ENCODE results near the gene LRRC27. TPM values are rescaled to one million over a fixed set of nuclear protein-coding genes. Genes with fewer than 3 reads are reported as not detected.

Gene LRRC27
- total RNA-seq, 1 experiment from 2014 or later = 4.1 TPM

- TF ChIP-seq TCF7L2 (IDR thresholded peaks at IDR 0.05; ENCODE audit: borderline replicate concordance, extremely low read depth, insufficient read depth, insufficient read length) (no peak), CEBPB (IDR thresholded peaks at IDR 0.05; ENCODE audit: low read depth) (no peak), ZBTB33 (IDR thresholded peaks at IDR 0.05; ENCODE audit: extremely low read depth, insufficient replicate concordance, low read length) (no peak), JUND (IDR thresholded peaks at IDR 0.05) (no peak), SP1 (IDR thresholded peaks at IDR 0.05; ENCODE audit: low read depth) (no peak), RAD21 (IDR thresholded peaks at IDR 0.05; ENCODE audit: low read depth) (no peak), ZNF274 (IDR thresholded peaks at IDR 0.05; ENCODE audit: low read depth, low read length) (no peak), EZH2phosphoT487 (IDR thresholded peaks at IDR 0.05; ENCODE audit: borderline replicate concordance) (no peak)
These were observed 37.7 kb downstream of the LRRC27 start (continued) for GRCh38 chr10:132369636-132370185.

- Histone ChIP-seq H3K9me2 (ENCODE audit: insufficient read depth) (no peaks in the 10 kb centered on the region), H3K36me3 (ENCODE audit: control insufficient read depth in 1 of 2, insufficient read depth in 2 of 2, low read length in 2 of 2) (no peaks in the 10 kb centered on the region), H3K27ac (ENCODE audit: low read depth, low read length) (no peak overlapping the region), H3K27me3 (ENCODE audit: insufficient read depth, low read length) (no peaks in the 10 kb centered on the region), H2AFZ (ENCODE audit: low read depth, low read length, poor library complexity, severe bottlenecking) (no peak overlapping the region), H3K4me1 (ENCODE audit: control insufficient read depth in 1 of 2, insufficient read depth in 2 of 2, low read length in 2 of 2) (peaks cover 3 to 6% of the 10 kb centered on the region in 2 experiments; a peak in 3 of 4 replicates), H3K9me3 (ENCODE audit: control insufficient read depth in 1 of 2, insufficient read depth in 1 of 2, low read depth in 1 of 2, low read length in 2 of 2) (no peaks in the 10 kb centered on the region), H3K4me3 (replicated peaks in 1 of 2; ENCODE audit: low read depth in 1 of 2, low read length in 2 of 2) (no peak overlapping the region), H3K79me2 (ENCODE audit: insufficient read depth, low read length) (no peaks in the 10 kb centered on the region), H3K9ac (ENCODE audit: low read length) (no peak overlapping the region), H4K20me1 (ENCODE audit: insufficient read depth) (no peaks in the 10 kb centered on the region), H3K4me2 (ENCODE audit: low read length) (no peak overlapping the region)
- no peak for ATAC-seq
- RAD21 ChIA-PET (ENCODE audit: low non-redundant PET in 1 of 2, low total read pairs in 2 of 2, uncharacterized antibody in 2 of 2, unreplicated experiment in 2 of 2) = no interaction called here
- POLR2A ChIA-PET = no interaction called here
- BruUV-seq (replicated peaks) = no TSS peak
- DNase-seq (ENCODE audit: low read depth, low spot score) = no peak
- CTCF ChIA-PET = interaction anchor here (0.8 to 1.1 kb wide), 3 partner anchors 10 to 81 kb away, joined by 3 to 6 read pairs (median 3); no protein-coding TSS in a partner anchor
- intact Hi-C loops (cut with micrococcal nuclease) = loop anchor here (1.0 kb wide), 1 partner anchor 147 kb away; no protein-coding TSS in a partner anchor
- TF ChIP-seq ZBTB33 (IDR thresholded peaks at IDR 0.05; ENCODE audit: extremely low read depth, insufficient replicate concordance, low read length) (no peak), ZFX (IDR thresholded peaks at IDR 0.05) (no peak), FOSL1 (IDR thresholded peaks at IDR 0.05; ENCODE audit: low read depth) (no peak), JUND (IDR thresholded peaks at IDR 0.05) (no peak), ELF1 (IDR thresholded peaks at IDR 0.05; ENCODE audit: borderline replicate concordance, low read depth) (no peak), YY1 (IDR thresholded peaks at IDR 0.05; ENCODE audit: extremely low read depth, insufficient replicate concordance, low read depth, low read length) (no peak)
These were observed 38.7 kb downstream of the LRRC27 start for GRCh38 chr10:132370426-132371340.
